Stimulated activated naive CD4-positive, alpha-beta T cell treated with Interleukin-2 at 50 U/mL for 16 hours (primary cell): ENCODE measurements around the gene BAD.
A peak's percentile ranks its signal among the peaks of the same experiment; 100 is the strongest.

ENCODE experiments used
- DNase-seq: peaks from one replicate; lab custom pipeline; 2025; lab: John Stamatoyannopoulos, UW

Gene BAD

DNA sequence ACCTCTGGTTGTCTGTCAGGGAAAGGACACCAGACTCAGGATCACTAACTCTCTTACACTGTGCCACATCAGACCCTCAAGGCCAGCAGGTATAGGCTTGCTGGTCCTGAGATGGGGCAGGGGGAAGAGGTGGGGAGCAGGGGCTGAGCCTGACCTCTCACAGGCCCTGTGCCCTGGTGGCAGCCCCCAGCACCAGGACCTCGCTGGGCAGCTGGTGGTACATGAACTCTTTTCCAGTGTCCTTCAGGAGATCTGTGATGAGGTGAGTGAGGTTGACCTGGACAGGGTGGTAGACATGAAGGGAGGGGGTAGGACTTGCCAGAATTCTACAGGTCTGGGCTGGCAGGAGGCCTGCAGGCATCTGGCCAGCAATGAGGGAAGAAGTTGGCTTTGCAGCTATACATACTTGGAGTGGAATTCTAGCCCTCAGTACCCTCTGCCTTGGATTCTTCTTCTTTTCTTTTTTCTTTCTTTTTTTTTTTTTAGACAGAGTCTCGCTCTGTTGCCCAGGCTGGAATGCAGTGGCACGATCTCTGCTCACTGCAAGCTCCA is 57.0 kb downstream of the BAD start:
- no peak for DNase-seq

DNA sequence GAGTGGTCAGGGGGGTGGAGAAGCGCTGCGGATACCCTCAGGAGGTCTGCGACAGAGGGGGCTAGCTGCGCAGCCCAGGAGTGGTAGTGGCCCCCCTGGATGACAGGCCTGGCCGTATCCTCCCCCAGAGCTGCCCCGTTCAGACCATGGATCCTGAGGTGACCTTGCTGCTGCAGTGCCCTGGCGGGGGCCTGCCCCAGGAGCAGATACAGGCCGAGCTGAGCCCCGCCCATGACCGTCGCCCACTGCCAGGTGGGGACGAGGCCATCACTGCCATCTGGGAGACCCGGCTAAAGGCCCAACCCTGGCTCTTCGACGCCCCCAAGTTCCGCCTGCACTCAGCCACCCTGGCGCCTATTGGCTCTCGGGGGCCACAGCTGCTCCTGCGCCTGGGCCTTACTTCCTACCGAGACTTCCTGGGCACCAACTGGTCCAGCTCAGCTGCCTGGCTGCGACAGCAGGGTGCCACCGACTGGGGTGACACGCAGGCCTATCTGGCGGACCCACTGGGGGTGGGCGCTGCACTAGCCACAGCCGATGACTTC is 57.9 kb downstream of the BAD start:
- DNase-seq: peak; percentile 52

DNA sequence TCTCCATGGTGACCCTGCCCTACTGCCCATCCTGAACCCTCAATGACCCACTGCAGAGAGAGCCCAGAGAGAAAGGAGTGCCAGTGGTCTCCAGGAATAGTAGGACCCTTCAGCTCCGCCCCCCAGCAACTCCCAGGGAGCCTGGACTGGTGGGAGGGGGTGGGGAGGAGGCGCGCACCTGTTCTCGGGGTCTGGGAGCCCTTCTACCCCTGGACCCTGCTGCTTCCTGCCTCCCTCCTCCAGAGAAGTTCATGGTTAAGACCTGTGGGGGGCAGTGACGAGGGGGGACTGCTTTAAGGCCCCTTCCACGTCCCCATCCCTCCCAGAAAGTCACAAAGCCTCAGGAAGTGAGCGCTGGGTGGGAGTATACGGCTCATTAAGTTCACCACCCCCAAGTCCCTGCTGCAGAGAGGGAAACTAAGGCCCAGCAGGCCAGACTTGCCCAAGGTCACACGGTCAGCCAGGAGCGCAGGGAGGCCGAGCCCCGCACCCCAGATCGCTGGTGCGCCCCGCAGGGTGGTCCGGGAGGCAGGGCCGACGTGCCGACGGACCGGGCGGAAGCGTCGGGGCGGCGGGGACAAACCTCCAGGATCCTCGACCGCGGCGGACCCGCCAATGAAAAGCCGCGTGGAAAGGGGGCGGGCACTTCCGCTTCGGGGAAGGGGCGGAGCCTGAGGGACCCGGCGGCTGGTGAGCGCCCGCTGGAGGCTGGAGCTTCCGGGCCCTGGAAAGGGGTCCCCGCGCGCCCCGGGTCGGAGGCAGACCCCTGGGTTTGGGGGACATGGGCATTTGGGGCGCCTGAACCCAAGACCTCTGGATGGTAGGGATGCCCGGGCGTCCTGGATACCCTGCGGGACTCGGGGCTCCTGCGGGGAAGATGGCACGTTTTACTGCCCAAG is 58.6 kb downstream of the BAD start, which contains the start of the genes NUDT22 and TRPT1:
Gene NUDT22 (plus strand): TSS at position 667 of the 899 bp plus-strand sequence. CDS start 379 bp downstream, outside the sequence.
Gene TRPT1 (minus strand): TSS at position 579 of the 899 bp plus-strand sequence. CDS start 326 bp downstream, at position 253.
- DNase-seq: peak; percentile 89

DNA sequence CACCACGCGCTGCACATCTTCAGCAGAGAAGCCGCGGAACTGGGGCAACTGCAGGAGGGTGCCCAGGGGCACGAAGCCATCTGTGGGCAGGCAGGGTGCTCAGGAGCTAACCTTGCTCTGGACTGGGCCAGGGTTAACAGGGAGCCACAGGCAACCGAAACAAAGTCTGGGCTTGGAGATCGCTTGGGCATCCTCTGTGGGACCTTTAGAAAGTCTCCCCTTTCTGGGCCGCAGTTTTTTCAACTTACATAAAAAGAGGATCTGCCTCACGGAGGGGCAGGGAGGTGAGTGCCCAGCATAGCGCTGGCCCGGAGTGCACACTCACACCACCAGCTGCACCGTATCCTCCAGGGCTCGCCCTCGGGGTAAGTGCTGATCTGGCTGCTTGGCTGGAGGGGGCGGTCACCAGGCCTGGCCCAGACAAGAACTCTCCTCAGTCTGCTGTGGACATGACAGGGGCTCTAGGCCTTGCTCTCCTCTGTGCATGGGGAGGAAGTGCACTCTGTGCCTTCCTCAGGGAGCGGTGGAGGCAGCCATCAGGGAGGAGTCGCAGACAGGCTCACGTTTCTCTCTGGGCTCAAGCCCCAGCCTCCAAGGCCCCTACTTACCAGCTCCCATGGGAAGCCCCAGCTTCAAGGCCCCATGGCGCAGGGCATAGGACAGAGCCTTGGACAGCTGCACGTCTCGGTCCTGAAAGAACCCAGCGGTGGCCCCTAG is 59.4 kb downstream of the BAD start:
- no peak for DNase-seq

DNA sequence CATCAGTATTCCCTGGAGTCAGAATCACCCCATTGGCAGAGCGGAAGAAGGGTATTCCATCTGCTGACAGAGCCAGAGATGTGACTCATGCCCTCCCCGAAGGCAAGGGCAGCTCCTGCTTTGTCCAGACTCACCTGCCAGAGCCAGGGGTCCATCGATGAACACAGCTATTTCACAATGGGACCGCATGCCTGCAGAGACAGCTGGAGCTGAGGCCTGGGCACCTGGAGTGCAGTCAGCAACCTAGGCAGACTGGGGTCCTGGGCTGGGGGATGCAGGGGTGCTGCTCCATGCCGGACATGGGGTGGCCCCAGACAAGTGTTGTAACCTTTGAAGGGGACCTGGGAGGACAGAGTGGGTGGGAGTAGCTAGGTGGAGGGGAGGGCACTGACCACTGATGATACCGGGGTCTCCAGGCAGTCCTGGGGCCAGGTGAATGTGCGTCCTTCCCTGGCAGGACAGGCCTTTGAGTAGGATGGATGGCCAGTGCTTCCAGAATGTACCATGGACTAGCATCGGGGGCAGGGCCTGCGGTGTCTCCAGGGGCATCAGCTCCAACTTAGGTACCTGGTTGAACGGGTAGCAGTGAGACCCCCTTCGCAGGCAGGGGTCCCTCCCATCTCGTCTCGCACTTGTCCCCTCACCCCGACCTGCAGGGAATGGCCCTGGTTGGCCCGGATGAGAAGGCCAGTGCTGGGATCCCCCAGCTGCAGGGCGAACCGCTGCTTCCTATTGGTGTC is 60.1 kb downstream of the BAD start:
- no peak for DNase-seq

DNA sequence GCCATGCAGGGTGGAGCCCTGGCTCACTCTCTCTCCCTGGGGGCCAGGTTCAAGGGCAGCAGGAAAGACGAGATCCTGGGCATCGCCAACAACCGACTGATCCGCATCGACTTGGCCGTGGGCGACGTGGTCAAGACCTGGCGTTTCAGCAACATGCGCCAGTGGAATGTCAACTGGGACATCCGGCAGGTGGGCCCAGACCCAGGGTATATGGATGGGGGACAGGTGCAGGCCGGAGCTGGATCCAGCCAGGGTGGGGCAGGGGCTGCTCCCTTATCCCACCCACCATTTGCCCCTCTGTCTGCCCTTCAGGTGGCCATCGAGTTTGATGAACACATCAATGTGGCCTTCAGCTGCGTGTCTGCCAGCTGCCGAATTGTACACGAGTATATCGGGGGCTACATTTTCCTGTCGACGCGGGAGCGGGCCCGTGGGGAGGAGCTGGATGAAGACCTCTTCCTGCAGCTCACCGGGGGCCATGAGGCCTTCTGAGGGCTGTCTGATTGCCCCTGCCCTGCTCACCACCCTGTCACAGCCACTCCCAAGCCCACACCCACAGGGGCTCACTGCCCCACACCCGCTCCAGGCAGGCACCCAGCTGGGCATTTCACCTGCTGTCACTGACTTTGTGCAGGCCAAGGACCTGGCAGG is 61.3 kb downstream of the BAD start:
- DNase-seq: no peak

DNA sequence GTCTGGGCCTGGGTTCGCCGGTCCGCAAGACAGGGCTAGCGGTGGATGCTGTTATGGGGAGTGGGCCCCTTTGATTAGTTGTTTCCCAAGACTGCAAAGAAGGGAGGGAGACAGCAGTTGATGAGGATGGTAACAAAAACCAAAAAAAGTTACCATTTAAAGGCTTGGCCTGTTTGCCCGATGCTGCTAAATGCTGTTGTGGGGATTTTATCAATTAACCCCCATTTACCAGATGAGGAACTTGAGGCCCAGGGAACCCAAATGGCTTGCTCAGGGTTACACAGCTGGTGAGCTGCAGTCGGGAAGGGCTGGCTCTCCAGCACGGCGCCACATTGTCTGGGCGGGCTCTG is 61.8 kb downstream of the BAD start:
- DNase-seq: no peak

DNA sequence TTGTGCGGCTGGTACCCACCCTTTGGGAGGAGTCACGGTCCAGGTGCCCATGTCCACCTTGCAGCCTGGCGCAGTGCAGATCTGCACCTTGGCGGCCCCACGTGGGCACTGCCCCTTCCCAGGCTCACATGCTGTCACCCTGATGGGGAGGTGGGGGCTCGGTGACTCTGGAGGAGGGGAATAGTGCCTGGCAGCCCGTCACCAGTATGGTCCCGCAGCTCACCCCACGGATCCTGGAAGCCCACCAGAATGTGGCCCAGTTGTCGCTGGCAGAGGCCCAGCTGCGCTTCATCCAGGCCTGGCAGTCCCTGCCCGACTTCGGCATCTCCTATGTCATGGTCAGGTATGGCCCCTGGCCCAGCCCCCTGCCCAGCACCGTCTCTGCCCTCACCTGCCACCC is 63.7 kb downstream of the BAD start:
- DNase-seq: no peak

DNA sequence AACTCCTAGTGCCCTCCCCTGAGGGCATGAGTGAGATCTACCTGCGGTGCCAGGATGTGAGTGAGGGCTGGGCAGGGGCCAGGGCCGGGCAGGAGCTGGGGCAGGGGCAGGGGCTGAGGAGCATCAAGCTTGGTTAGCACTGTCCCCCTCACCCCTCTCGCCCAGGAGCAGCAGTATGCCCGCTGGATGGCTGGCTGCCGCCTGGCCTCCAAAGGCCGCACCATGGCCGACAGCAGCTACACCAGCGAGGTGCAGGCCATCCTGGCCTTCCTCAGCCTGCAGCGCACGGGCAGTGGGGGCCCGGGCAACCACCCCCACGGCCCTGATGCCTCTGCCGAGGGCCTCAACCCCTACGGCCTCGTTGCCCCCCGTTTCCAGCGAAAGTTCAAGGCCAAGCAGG is 64.2 kb downstream of the BAD start:
- no peak for DNase-seq
